ENCODE measurements around the gene GAREM1. TPM values are rescaled to one million over a fixed set of nuclear protein-coding genes. Genes with fewer than 3 reads are reported as not detected.

The GAREM1 gene
- total and polyA plus RNA-seq, 4 donors, result 1.5 to 7.5 (median 2.0) TPM

- no peak overlapping the region for H3K4me3 ChIP-seq (ENCODE audit: low read depth in 1 of 3, low read length in 3 of 3)
- H3K27ac ChIP-seq (ENCODE audit: low read depth in 1 of 2, low read length in 2 of 2), result no peak overlapping the region
- no peaks in the 10 kb centered on the region for H3K36me3 ChIP-seq (ENCODE audit: control insufficient read depth in 4 of 4, insufficient read depth in 3 of 4, low read depth in 1 of 4, low read length in 3 of 4)
- peak in 1 of 2 donors; percentile 12 for TF ChIP-seq RAD21 (IDR thresholded peaks at IDR 0.05)
- TF ChIP-seq ZBTB33 (IDR thresholded peaks at IDR 0.05), result no peak
- H3K27me3 ChIP-seq (ENCODE audit: control insufficient read depth in 4 of 4, insufficient read depth in 4 of 4, low read length in 3 of 4), result no peaks in the 10 kb centered on the region
- DNase-seq (ENCODE audit: low spot score), result no peak
- H3K4me1 ChIP-seq (ENCODE audit: control insufficient read depth in 4 of 4, insufficient read depth in 4 of 4, low read length in 3 of 4), result peaks cover 4 to 18% (median 11%) of the 10 kb centered on the region in 4 donors
- H3K9me3 ChIP-seq (ENCODE audit: control insufficient read depth in 4 of 4, low read length in 3 of 4), result no peaks in the 10 kb centered on the region
- 59% methylated on average over 1 of the region's 1 CpG for WGBS
- H3K9ac ChIP-seq (ENCODE audit: low read depth in 1 of 2, low read length in 2 of 2), result no peak overlapping the region
These were observed 90.1 kb downstream of the GAREM1 start for GRCh38 chr18:32380559-32380958.

GRCh38 chr18:32379891-32380290 lies 90.8 kb downstream of the GAREM1 start:
- DNase-seq (ENCODE audit: low spot score), result no peak
- H3K36me3 ChIP-seq (ENCODE audit: control insufficient read depth in 4 of 4, insufficient read depth in 3 of 4, low read depth in 1 of 4, low read length in 3 of 4), result no peaks in the 10 kb centered on the region
- WGBS, result 98% methylated on average over 7 of the region's 7 CpGs

More at GRCh38 chr18:32379891-32380290, 90.8 kb downstream of the GAREM1 start:
- Histone ChIP-seq H3K9me3 (ENCODE audit: control insufficient read depth in 4 of 4, low read length in 3 of 4) (no peaks in the 10 kb centered on the region), H3K4me1 (ENCODE audit: control insufficient read depth in 4 of 4, insufficient read depth in 4 of 4, low read length in 3 of 4) (peaks cover 4 to 18% (median 11%) of the 10 kb centered on the region in 4 donors), H3K27ac (ENCODE audit: low read depth in 1 of 2, low read length in 2 of 2) (no peak overlapping the region), H3K4me3 (ENCODE audit: low read depth in 1 of 3, low read length in 3 of 3) (no peak overlapping the region), H3K9ac (ENCODE audit: low read depth in 1 of 2, low read length in 2 of 2) (no peak overlapping the region), H3K27me3 (ENCODE audit: control insufficient read depth in 4 of 4, insufficient read depth in 4 of 4, low read length in 3 of 4) (no peaks in the 10 kb centered on the region)
- TF ChIP-seq SP1 (IDR thresholded peaks at IDR 0.05), result no peak
- TF ChIP-seq NR2F2 (IDR thresholded peaks at IDR 0.05), result no peak
- no peak for TF ChIP-seq RAD21 (IDR thresholded peaks at IDR 0.05)
- no peak for TF ChIP-seq ZBTB33 (IDR thresholded peaks at IDR 0.05)
- TF ChIP-seq FOXA2 (IDR thresholded peaks at IDR 0.05), result no peak
- TF ChIP-seq EGR1 (IDR thresholded peaks at IDR 0.05; ENCODE audit: low read depth in 2 of 2), result no peak
- no peak for TF ChIP-seq JUND (IDR thresholded peaks at IDR 0.05)
- no peak for TF ChIP-seq FOXA1 (IDR thresholded peaks at IDR 0.05)
- TF ChIP-seq MAX (IDR thresholded peaks at IDR 0.05), result no peak
- TF ChIP-seq REST (IDR thresholded peaks at IDR 0.05), result no peak
- no peak for TF ChIP-seq HNF4A (conservative IDR thresholded peaks at IDR 0.05)
- TF ChIP-seq HNF4G (IDR thresholded peaks at IDR 0.05), result no peak
